Activated CD8-positive, alpha-beta memory T cell treated with anti-CD3 and anti-CD28 coated beads for 48 hours (primary cell): ENCODE results near the gene MADD.
A peak's percentile ranks its signal among the peaks of the same experiment; 100 is the strongest.

Source experiments
- DNase-seq, 3 experiments: peaks; one replicate each; pipeline ENCODE4 v3.0.0-alpha.2; 2020; ENCODE audit warnings: low read depth in 2 of 3, low spot score in 2 of 3

MADD gene

GRCh38 chr11:47356129-47356997 lies 86.4 kb downstream of the MADD start:
- no peak for DNase-seq

GRCh38 chr11:47356998-47357329 lies 87.0 kb downstream of the MADD start:
- DNase-seq = no peak

DNA sequence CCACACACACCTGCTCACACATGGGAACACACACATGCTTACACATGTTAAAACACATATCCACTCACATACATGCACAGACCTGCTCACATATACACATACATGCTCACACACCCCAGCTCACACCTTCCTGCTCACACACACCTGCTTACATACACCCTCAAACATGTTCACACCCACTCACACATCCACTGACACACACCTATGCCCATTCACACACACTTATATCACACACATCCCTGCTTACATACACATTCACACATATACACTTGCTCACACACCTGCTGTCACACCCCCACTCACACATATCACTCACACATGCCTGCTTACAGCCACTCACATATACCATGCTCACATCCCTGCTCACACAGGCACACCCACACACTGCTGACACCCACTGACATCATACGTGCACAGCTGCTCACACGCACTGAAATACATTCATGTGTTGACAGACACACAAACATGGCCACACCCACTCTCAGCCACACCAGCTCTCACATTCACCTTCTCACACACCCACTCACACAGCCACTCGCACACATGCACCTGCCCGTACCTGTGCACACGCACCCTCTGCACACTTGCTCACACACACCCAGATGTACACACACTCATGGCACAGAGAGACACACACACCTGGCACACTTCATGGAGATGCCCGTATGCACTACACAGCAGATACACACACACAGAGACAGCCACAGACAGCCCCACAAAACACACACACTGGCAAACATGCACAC lies 88.2 kb downstream of the MADD start:
- DNase-seq = no peak

DNA sequence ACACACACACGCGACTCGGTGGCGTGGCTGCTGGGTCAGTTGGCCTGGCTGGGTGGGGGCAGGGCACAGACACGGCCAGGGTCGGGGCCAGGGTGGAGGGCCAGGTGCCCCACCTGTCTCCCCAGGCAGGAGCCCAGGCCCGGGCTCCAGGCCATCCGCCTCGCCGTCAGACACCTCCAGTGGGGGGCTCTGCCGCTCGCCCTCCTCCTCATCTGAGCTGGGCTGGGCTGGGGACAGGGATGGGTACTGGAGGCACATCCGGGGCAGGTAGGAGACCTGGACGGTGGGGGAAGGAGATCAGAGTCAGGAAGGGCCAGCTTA lies 88.8 kb downstream of the MADD start:
- no peak for DNase-seq

DNA sequence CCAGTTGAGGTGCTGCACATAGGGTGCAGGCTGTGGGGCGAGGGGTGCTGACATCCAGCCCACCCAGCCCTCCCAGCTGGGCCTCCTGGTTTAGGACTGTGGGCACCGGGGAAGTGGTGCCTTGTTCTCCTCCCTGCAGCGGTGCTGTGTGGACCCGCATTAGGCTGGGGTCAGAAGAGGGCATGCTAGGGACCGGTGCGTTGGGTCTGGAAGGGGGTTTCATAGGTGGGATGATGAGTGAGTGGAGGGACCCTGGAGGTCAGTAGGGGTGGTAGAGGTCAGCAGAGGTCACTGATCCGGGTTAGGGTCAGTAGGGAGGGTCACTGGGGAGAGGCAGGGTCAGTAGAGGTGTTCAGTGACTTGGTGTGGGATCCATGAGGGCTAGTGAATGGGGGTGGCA lies 89.2 kb downstream of the MADD start:
- no peak for DNase-seq

- DNase-seq = no peak
Observed at GRCh38 chr11:47359586-47359985, 89.7 kb downstream of the MADD start.

GRCh38 chr11:47360341-47360740 lies 90.4 kb downstream of the MADD start:
- no peak for DNase-seq

DNA sequence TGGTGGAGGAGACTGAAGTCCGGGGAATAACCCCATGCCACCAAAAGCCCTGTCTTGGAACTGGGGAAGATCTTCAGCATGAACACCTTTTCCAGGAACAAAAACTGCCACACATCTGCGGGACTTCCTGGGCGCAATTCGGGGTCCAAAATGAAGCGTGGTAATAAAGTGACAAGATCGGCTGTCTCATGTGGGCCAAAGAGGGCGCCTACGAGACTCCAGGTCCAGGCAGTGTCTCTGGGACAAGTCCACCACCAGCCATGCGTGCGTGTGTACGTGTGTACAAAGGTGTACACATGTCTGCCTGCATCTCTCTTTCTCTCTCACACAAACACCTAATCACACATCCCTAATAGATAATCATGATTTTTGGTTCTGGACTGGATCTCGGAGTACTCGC lies 91.5 kb downstream of the MADD start:
- DNase-seq = no peak

DNA sequence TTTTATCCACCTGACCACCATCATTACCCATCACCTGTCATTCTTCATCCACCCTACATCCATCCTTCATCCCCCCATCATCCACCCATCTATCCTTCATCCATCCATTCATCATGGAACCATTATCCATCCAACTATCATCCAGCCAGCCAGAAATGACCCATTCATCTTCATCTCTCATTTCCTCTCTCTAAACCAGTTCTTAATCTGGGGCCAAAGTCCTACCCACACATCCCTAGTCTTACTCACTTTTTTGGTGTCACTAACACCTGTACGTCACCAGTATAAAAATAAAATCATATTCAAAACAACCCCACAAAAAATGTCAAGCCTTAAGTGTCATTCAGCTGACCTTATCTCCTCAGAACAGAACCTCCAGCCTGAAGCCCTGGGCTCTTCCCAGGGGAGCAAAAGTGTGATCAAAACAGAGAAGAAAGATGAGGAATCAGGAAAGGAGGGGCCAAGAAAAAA lies 96.1 kb downstream of the MADD start:
- DNase-seq = no peak

- no peak for DNase-seq
Observed at GRCh38 chr11:47369676-47370075, 99.7 kb downstream of the MADD start.

- no peak for DNase-seq
Observed at GRCh38 chr11:47372422-47372821, 102.5 kb downstream of the MADD start.

DNA sequence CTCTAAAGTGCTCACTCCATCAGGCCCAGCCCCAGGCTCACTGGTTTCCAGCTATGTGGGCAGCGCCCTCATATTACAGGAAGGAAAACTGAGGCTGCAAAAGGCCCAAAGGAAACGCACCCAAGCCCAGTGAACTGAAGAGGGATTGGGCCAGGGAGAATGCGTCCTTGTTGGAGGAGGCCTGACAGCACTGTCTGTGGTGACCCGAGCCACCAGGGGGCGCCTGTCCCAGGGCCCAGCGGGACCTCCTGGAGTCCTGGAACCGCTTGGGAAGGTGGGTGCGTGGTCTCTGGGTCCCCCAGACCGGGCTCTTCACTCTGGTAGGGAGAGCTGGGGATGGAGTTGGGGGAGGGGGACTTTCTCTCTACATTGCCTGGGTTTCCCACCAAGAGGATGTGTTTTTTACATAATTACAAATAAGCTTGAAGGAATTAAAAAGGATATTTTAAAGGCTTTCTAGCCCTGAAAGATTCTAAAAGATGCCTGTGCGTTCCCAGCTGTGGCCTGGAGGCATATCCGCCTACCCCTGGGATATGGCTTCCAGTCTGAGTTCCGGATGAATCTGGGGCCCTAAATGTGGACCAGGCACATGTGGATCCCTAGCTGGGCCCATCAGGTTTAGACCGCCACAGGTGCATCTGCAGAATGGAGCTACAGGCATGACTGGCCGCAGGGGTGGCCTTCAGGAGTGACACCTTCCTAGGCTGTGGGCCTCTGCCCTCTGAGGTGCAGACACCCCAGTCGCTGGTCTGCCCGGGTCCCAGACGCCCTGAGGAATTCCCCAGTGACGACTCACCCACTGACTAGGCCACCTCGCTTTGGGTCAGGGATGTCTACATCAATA lies 104.2 kb downstream of the MADD start:
- DNase-seq = peak; percentile 57 to 83 (median 79)

GRCh38 chr11:47374720-47375019 lies 104.7 kb downstream of the MADD start:
- no peak for DNase-seq

DNA sequence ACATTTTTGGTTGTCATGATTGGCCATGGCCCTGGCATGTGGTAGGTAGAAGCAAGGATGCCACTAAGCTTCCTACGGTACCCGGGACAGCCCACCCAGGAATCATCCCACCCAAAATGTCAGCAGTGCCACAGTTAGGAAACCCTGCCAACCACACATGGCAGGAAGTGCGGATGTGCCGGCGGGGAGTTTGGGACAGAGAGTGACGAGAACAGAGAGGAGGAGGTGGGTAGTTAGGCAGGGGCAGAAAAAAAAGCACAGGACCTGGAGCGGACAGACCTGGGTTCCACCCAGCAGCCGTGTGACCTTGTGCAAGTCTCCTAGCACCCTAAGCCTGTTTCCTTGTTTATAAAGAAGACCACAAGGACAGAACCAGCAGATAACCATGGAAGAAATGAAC lies 105.1 kb downstream of the MADD start:
- no peak for DNase-seq

- no peak for DNase-seq
Observed at GRCh38 chr11:47375546-47376085, 105.7 kb downstream of the MADD start.

DNA sequence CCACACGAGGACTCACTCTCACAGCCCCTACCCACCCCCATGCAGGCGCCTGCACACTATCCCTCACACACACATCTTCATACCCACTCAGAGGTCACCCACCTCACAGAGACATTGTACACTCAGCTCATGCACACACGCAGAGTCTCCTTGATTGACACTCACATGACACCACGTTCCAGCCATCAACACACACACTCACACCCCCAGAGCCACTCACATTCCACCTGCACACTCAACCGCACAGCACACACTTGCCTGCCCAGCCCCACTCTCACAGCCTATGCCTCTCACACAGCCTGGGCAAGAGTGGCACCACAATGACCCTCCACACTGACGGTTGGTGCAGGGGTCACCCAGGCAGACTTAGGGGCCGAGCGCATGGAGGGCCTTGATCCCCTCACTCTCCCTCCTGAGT lies 106.2 kb downstream of the MADD start:
- no peak for DNase-seq

DNA sequence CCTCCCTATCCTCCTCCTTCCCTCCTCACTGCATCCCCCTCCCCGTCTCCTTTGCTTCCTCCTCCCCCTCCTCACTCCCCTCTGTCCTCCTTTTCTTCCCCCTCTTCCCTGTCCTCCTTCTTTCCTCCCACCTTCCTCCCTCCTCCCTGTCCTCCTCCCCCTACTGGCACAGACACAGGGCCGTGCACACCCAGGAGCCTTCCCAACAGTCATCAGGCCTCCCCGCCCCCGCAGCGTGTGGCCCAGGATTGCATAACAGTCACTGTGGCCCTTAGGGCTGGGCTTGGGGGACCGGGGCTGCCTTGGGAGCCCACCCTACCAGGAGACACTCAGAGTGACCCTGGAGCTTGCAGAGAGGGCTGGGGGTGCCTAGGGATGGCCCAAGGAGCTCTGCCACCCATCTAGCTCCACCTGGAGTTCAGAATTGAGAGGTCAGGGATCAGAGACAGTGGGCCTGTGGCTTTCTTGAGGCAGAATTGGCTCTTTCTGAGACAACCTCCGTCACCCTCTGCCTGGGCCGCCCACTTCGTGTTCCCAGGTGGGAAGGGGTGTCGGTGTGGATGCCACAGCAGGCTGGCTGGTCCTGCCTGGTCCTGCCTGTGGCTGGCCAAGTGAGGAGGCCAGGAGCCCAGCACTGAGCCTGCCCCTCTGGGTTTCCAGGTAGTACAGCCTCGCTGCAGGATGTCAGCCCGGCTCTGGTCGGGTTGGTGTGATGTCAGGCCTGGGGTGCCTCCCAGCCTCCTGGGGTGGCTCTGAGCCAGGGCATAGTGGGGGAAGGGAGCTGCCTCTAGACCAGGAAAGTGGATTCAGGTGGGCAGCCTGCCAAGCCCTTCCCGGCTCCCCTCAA lies 106.8 kb downstream of the MADD start:
- no peak for DNase-seq

GRCh38 chr11:47377571-47378009 lies 107.7 kb downstream of the MADD start:
- no peak for DNase-seq

GRCh38 chr11:47378010-47378835 lies 108.3 kb downstream of the MADD start, which contains the start of gene SPI1:
Gene SPI1, minus strand, starts transcription at chr11:47378547. Its CDS starts 194 bp downstream, at chr11:47378353.
- DNase-seq = no peak

DNA sequence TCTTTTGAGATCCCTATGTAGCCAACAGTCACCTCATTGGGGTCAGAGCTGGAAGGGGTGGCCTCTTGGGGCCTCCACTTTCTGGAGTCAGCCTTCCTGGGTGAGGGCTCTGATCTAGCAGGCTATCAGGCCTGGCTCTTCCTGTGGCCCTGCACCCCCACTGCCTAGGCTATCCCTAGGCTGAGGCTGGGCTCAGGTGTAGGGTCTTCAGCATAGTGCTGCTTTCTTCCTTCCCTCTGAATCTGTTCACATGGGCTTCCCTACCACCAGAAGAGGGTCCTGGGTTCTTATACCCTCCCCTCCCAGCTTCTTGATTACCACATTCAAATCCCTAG lies 108.9 kb downstream of the MADD start:
- DNase-seq = no peak
